HG03442 (cell line): ENCODE results near the gene UFSP1.
"Not testable (repeated sequence)": the region's sequence is repeated elsewhere in the genome, so short reads cannot be mapped to it uniquely, and the experiment has no call there.

Source experiments
- ATAC-seq: cut with Tn5 transposase; IDR thresholded peaks from one replicate; pipeline ENCODE4 v1.9.1; 2021; ENCODE audit warnings: mild to moderate bottlenecking, moderate library complexity; ENCODE audit not compliant: unreplicated experiment

The UFSP1 gene

GRCh38 chr7:100861616-100861985 lies 27.9 kb downstream of the UFSP1 start:
- ATAC-seq, result no peak

GRCh38 chr7:100860702-100861615 lies 28.6 kb downstream of the UFSP1 start:
- no peak for ATAC-seq

- ATAC-seq, result no peak
Observed at GRCh38 chr7:100859856-100860255, 29.7 kb downstream of the UFSP1 start.

- no peak for ATAC-seq
Observed at GRCh38 chr7:100856871-100857282, 32.6 kb downstream of the UFSP1 start.

GRCh38 chr7:100855515-100855914 lies 34.0 kb downstream of the UFSP1 start:
- ATAC-seq, result no peak

GRCh38 chr7:100854899-100855298 lies 34.6 kb downstream of the UFSP1 start:
- not testable (repeated sequence) for ATAC-seq

GRCh38 chr7:100854146-100854895 lies 35.2 kb downstream of the UFSP1 start:
- ATAC-seq, result no peak

GRCh38 chr7:100852048-100852872 lies 37.3 kb downstream of the UFSP1 start, which contains the start of gene SLC12A9:
Gene SLC12A9 (plus strand): TSS chr7:100852713. CDS start chr7:100854198, 1,485 bp downstream.
- ATAC-seq, result peak; percentile 78

GRCh38 chr7:100847360-100847759 lies 42.2 kb downstream of the UFSP1 start:
- ATAC-seq, result no peak

GRCh38 chr7:100840470-100841100 lies 48.9 kb downstream of the UFSP1 start:
- ATAC-seq, result no peak

GRCh38 chr7:100839361-100839760 lies 50.2 kb downstream of the UFSP1 start:
- ATAC-seq, result no peak
